Tibial nerve (tissue), 4 donors: ENCODE data around the gene SERPINA3. TPM values are rescaled to one million over a fixed set of nuclear protein-coding genes. Genes with fewer than 3 reads are reported as not detected.

ENCODE experiments used
- DNase-seq, 2 donors: peaks; one replicate each; pipeline ENCODE4 v3.0.0-alpha.2; 2019; ENCODE audit warnings: low spot score in 2 of 2
- H3K27ac ChIP-seq, 4 donors: fragments of 200-600 bp; sonication (generic) in 3 of 4; one replicate each; pipeline ENCODE4 v1.5.1; 2017 to 2019; ENCODE audit warnings: mild to moderate bottlenecking in 1 of 4
- H3K27me3 ChIP-seq, 2 donors: fragments of 200-600 bp; sonication (generic) in 1 of 2; one replicate each; pipeline versions ENCODE4 v1.5.1 to v1.6.0; 2017 to 2019
- H3K36me3 ChIP-seq, 3 donors: fragments of 200-600 bp; sonication (generic); one replicate each; pipeline ENCODE4 v1.5.1; 2018 to 2019
- H3K4me1 ChIP-seq, 4 donors: fragments of 200-600 bp; sonication (generic) in 3 of 4; one replicate each; pipeline ENCODE4 v1.5.1; 2017 to 2019
- H3K4me3 ChIP-seq, 4 donors: fragments of 200-600 bp; sonication (generic) in 3 of 4; one replicate each; pipeline ENCODE4 v1.5.1; 2017 to 2019; ENCODE audit warnings: mild to moderate bottlenecking in 1 of 4, moderate library complexity in 1 of 4
- H3K9me3 ChIP-seq, 4 donors: fragments of 200-600 bp; sonication (generic) in 3 of 4; one replicate each; pipeline ENCODE4 v1.5.1; 2017 to 2019
- CTCF ChIP-seq, 5 experiments: fragments of 200-600 bp in 3 of 5; fragments of 450-650 bp in 2 of 5; sonication (generic) in 3 of 5; IDR thresholded peaks; one replicate each; pipeline ENCODE4 v1.5.1; 2016 to 2019; ENCODE audit warnings: antibody characterized with exemption in 5 of 5, mild to moderate bottlenecking in 3 of 5, moderate library complexity in 2 of 5
- EP300 ChIP-seq, 2 donors: sonication (generic); formaldehyde crosslinking; IDR thresholded peaks; one replicate each; pipeline ENCODE4 v1.6.1; 2017; ENCODE audit warnings: antibody characterized with exemption in 2 of 2, mild to moderate bottlenecking in 1 of 2
- POLR2A ChIP-seq, 2 donors: fragments of 450-650 bp; IDR thresholded peaks; one replicate each; pipeline ENCODE4 v1.6.1; 2017; ENCODE audit warnings: antibody characterized with exemption in 2 of 2, mild to moderate bottlenecking in 2 of 2, moderate library complexity in 2 of 2
- WGBS, 2 donors: methylation state at CpG; one replicate each; pipeline ENCODE4 v1.1.5; 2018; 5-methylcytosine and 5-hydroxymethylcytosine counted together
- total RNA-seq, 4 donors: library from RNA; depleted of rRNA; stranded (reverse); fragments of >200 nt; gene quantifications; one replicate each; pipeline ENCODE4 v1.1.0, GENCODE V29; 2016

Gene SERPINA3
- total RNA-seq, 4 donors from 2014 or later, result 85.0 to 339 (median 171) TPM

GRCh38 chr14:94581127-94581999 is 30.8 kb upstream of the SERPINA3 start, which contains the start of gene SERPINA5:
SERPINA5 (plus strand) TSS chr14:94581426; CDS start chr14:94587363, 5,937 bp downstream.
- no peaks in the 10 kb centered on the region for H3K36me3 ChIP-seq
- H3K4me3 ChIP-seq, result peak within 1 kb of the TSS in 1 of 4 donors; percentile 21
- no peaks in the 10 kb centered on the region for H3K9me3 ChIP-seq
- no peaks in the 10 kb centered on the region for H3K27me3 ChIP-seq
- WGBS, 2 donors, result 26 to 28% methylated on average over 18 of the region's 18 CpGs
- H3K27ac ChIP-seq, result peak within 1 kb of the TSS in 3 of 4 donors; percentile 24 to 72 (median 66)
- peaks cover 0 to 40% (median 14%) of the 10 kb centered on the region in 4 donors for H3K4me1 ChIP-seq
- TF ChIP-seq CTCF (IDR thresholded peaks at IDR 0.05), result no peak
- peak; percentile 46 to 52 for DNase-seq

- WGBS, 2 donors, result 71 to 80% methylated on average over 7 of the region's 7 CpGs
- Histone ChIP-seq H3K27ac (peak overlapping the region in 2 of 4 donors; percentile 66 to 72), H3K27me3 (no peaks in the 10 kb centered on the region), H3K4me3 (no peak overlapping the region), H3K36me3 (no peaks in the 10 kb centered on the region), H3K9me3 (no peaks in the 10 kb centered on the region), H3K4me1 (peaks cover 0 to 40% (median 14%) of the 10 kb centered on the region in 4 donors)
- TF ChIP-seq EP300 (IDR thresholded peaks at IDR 0.05), result no peak
- TF ChIP-seq CTCF (IDR thresholded peaks at IDR 0.05), result no peak
- TF ChIP-seq POLR2A (IDR thresholded peaks at IDR 0.05), result no peak
- no peak for DNase-seq
Measured at GRCh38 chr14:94582199-94582750, 29.9 kb upstream of the SERPINA3 start.

- peaks cover 0 to 40% (median 14%) of the 10 kb centered on the region in 4 donors for H3K4me1 ChIP-seq
- TF ChIP-seq EP300 (IDR thresholded peaks at IDR 0.05), result no peak
- no peak for TF ChIP-seq CTCF (IDR thresholded peaks at IDR 0.05)
- TF ChIP-seq POLR2A (IDR thresholded peaks at IDR 0.05), result no peak
- no peak overlapping the region for H3K27ac ChIP-seq
- H3K27me3 ChIP-seq, result no peaks in the 10 kb centered on the region
- no peak for DNase-seq
- WGBS, 2 donors, result 94 to 95% methylated on average over 3 of the region's 3 CpGs
- no peak overlapping the region for H3K4me3 ChIP-seq
- no peaks in the 10 kb centered on the region for H3K9me3 ChIP-seq
- no peaks in the 10 kb centered on the region for H3K36me3 ChIP-seq
Measured at GRCh38 chr14:94582851-94583250, 29.3 kb upstream of the SERPINA3 start.

GRCh38 chr14:94583557-94583956 is 28.6 kb upstream of the SERPINA3 start:
- no peak overlapping the region for H3K27ac ChIP-seq
- WGBS, 2 donors, result 91 to 92% methylated on average over 4 of the region's 4 CpGs
- TF ChIP-seq EP300 (IDR thresholded peaks at IDR 0.05) (no peak), CTCF (IDR thresholded peaks at IDR 0.05) (no peak), POLR2A (IDR thresholded peaks at IDR 0.05) (no peak)

More at GRCh38 chr14:94583557-94583956, 28.6 kb upstream of the SERPINA3 start:
- Histone ChIP-seq H3K27me3 (no peaks in the 10 kb centered on the region), H3K4me3 (no peak overlapping the region), H3K9me3 (no peaks in the 10 kb centered on the region), H3K36me3 (no peaks in the 10 kb centered on the region), H3K4me1 (peaks cover 0 to 40% (median 14%) of the 10 kb centered on the region in 4 donors)
- DNase-seq, result no peak
